NOMO-1 treated with dmso at 0.1 percent for 144 hours (cell line): ENCODE results near the gene FAM184B.

Experiments used
- DNase-seq: peaks from one replicate; lab custom pipeline; 2025; ENCODE audit not compliant: unreplicated experiment; lab: John Stamatoyannopoulos, UW

The FAM184B gene

DNA sequence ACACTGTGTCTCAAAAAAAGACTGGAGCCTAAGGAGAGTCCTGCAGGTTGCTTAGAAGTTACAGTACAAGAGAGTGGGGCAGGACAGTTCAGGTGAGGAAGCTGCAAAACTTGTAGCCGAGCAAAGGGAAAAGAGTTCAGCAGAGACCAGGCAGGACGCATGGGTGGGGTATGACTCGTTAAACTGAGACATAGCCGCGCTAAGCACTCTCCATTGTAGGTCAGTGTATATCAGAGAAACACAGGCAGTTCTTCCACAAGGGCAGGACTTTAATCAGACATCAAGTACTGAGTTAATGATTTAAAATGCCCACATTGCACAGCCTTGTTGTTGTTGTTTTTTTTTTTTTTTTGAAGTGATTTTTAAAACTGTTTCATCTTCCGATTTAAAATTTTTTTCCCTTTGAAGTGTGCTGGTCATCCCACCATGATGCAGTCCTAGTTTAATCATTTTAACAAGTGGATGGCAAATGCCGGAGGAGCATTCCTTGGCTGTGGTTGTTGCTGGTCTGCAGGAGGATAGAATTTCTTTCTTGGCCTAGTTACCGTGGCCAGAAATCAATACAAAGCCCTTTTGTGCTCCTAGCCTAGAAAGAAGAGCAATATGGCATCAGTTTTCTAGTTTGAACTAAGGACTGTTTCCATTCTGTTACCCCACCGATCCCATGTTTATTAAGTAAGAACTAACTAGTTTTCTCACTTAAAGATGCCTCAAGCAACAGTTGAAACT is 194.2 kb downstream of the FAM184B start:
- DNase-seq: no peak

DNA sequence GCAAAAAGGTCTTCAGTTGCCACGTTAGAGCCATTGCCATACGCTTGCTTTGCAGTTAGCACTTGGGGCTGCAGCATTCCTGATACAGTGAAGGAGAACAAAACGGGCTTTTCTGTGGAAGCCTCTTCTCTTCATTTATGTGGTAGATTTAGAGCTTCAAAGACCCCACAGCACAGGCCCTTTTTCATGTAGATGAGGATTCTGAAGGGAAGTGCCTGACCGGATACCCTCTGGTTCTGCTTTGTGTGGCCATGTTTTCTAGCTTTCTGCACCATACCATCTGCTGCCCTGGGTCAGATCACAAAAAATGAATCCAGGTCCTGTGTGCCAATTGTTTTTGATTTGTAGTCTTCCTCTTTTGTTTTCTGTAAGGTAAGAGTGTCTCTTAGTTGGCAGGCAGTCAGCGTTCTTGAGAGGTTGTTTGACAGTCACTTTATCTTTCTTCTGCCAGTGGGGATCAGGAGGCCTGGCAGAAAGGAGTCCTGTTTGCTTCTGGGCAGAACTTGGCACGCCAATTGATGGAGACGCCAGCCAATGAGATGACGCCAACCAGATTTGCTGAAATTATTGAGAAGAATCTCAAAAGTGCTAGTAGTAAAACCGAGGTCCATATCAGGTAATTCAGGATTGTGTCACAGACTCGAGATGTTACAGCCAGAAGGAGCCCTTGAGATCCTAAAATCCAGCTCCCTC is 196.8 kb downstream of the FAM184B start:
- DNase-seq: no peak

DNA sequence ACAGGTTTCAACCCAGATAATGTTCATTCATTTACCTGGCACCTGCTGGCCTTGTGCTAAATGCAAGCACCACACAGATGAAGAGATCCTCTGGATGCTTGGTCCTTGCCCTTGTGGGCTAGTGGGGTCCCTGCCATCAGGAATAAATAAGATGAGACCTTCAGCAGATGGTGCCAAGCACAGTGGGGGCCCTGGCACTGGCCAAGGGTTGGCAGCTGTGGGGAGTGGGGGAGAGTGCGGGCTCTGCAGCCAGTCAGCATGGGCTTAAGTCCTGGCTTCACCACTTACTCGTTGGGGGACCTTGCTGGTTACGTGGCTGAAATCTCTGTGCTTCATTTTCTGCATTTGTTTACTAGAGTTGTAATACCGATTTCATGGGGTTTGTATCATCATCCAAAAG is 197.5 kb downstream of the FAM184B start:
- no peak for DNase-seq

DNA sequence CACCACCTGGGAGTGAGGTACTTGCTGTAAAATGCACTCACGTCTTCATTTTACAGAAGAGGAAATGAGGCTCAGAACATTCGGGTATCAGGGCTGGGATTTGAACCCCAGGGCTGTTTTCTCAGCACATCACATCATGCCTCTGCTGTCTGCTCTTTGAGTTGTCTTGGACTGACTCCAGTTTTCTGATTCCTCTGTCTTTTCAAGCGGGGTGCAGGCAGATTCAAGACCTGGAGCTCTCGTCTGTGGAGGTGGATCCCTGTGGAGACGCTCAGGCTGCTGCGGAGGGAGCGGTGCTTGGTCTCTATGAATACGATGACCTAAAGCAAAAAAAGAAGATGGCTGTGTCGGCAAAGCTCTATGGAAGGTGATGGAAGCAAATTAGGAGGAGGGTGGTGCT is 198.1 kb downstream of the FAM184B start:
- DNase-seq: no peak

DNA sequence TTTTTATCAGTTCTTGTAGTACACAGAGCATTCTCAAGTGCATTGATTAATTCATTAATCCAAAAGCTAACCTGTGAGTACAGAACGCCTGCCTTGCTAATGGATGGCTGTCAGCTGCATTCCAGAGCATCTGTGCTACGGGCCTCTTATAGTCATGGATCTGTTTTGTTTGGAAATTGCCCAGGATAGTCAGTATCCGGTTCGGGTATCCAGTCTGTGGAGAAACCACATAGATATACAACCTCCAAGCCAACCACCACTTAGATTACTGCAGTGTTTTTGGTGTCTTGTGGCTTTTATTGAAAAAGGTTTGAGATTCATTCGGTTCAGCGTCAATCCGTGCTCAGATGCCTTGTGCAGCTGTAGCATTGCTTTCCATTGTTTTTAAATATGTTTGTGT is 200.5 kb downstream of the FAM184B start:
- DNase-seq: no peak
